ENCODE data around the gene ADAMTS19.

The ADAMTS19 gene

DNA sequence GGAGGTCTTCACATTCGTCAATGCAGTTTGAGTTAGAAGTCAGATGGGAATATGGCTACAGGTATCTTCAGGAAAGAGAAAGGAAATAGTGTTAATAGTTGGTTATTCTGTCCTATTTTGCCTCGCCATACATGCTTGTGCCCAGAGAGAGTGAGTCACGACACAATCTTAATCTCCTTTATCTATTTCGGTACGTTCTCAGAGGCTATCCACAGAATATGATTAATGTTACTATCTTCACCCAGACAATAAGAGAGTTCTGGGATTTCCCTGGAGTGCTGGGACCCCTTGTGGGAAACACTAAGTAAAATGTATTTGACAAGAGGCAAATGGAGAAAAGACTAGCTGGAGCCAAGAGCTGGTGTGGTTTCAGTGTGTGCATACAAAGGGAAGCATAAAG is 313.3 kb downstream of the ADAMTS19 start:
- no peak for ATAC-seq (ENCODE audit: low read depth)
- Histone ChIP-seq H3K36me3 (ENCODE audit: low read depth) (no peaks in the 10 kb centered on the region), H3K27me3 (ENCODE audit: insufficient read depth, poor library complexity, severe bottlenecking) (no peaks in the 10 kb centered on the region)

DNA sequence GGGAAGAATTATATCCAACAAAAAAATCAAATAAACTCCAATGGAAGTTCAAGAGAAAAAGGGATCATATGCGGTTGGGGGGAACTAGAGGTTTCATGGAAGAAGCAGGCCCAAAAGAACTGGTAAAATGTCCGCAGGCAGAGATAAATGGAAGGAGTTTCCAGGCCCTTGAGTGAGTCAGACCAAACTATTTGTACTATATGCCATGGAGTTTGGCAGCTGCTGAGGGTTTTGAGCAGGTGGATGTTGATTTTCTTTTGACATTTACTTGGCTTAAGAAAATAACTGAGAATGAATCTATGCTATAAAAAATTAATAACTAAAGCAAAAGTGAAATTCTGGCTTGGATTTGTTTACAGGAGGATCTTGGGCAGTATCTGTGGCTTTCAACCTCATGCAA is 321.5 kb downstream of the ADAMTS19 start:
- H3K4me1 ChIP-seq (ENCODE audit: insufficient read depth, poor library complexity, severe bottlenecking), result no peaks in the 10 kb centered on the region
- ATAC-seq (ENCODE audit: low read depth), result no peak
- no peaks in the 10 kb centered on the region for H3K36me3 ChIP-seq (ENCODE audit: low read depth)
- H3K27ac ChIP-seq (ENCODE audit: poor library complexity, severe bottlenecking), result no peak overlapping the region
- TF ChIP-seq, protein P1, sequence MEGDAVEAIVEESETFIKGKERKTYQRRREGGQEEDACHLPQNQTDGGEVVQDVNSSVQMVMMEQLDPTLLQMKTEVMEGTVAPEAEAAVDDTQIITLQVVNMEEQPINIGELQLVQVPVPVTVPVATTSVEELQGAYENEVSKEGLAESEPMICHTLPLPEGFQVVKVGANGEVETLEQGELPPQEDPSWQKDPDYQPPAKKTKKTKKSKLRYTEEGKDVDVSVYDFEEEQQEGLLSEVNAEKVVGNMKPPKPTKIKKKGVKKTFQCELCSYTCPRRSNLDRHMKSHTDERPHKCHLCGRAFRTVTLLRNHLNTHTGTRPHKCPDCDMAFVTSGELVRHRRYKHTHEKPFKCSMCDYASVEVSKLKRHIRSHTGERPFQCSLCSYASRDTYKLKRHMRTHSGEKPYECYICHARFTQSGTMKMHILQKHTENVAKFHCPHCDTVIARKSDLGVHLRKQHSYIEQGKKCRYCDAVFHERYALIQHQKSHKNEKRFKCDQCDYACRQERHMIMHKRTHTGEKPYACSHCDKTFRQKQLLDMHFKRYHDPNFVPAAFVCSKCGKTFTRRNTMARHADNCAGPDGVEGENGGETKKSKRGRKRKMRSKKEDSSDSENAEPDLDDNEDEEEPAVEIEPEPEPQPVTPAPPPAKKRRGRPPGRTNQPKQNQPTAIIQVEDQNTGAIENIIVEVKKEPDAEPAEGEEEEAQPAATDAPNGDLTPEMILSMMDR (IDR thresholded peaks at IDR 0.05; ENCODE audit: poor library complexity, severe bottlenecking), result no peak
- DNase-seq (ENCODE audit: low spot score), result no peak
- no peak overlapping the region for H3K4me3 ChIP-seq (ENCODE audit: severe bottlenecking)
- H3K9me3 ChIP-seq (ENCODE audit: severe bottlenecking), result no peaks in the 10 kb centered on the region
- H3K27me3 ChIP-seq (ENCODE audit: insufficient read depth, poor library complexity, severe bottlenecking), result no peaks in the 10 kb centered on the region

More for the DNA sequence above, 313.3 kb downstream of the ADAMTS19 start:
- DNase-seq (ENCODE audit: low spot score), result no peak
- TF ChIP-seq, protein P1 (IDR thresholded peaks at IDR 0.05; ENCODE audit: poor library complexity, severe bottlenecking), result no peak
- Histone ChIP-seq H3K27ac (ENCODE audit: poor library complexity, severe bottlenecking) (no peak overlapping the region), H3K4me3 (ENCODE audit: severe bottlenecking) (no peak overlapping the region), H3K9me3 (ENCODE audit: severe bottlenecking) (no peaks in the 10 kb centered on the region), H3K4me1 (ENCODE audit: insufficient read depth, poor library complexity, severe bottlenecking) (no peaks in the 10 kb centered on the region)

All from RWPE2 (cell line).